Spleen (tissue), 11 donors: ENCODE data around the gene CCR1. TPM values are rescaled to one million over a fixed set of nuclear protein-coding genes. Genes with fewer than 3 reads are reported as not detected.

Source experiments
- DNase-seq: peaks from one replicate; pipeline ENCODE4 v3.0.0-alpha.2; 2020
- H3K27ac ChIP-seq, 8 donors: fragments of 200-600 bp; sonication (generic) in 7 of 8; 1 replicate in 4 of 8; 2 replicates in 4 of 8; pipeline versions ENCODE4 v1.5.0 to v1.8.0; 2016 to 2021; ENCODE audit warnings: inconsistent platforms in 4 of 8, mild to moderate bottlenecking in 4 of 8, moderate library complexity in 1 of 8
- H3K27me3 ChIP-seq, 7 donors: fragments of 200-600 bp; sonication (generic) in 6 of 7; replicated peaks in 1 of 7; 1 replicate in 4 of 7; 2 replicates in 3 of 7; pipeline versions ENCODE4 v1.5.0 to v1.8.0; 2016 to 2021; ENCODE audit warnings: inconsistent platforms in 3 of 7, mild to moderate bottlenecking in 1 of 7
- H3K36me3 ChIP-seq, 6 donors: fragments of 200-600 bp; sonication (generic) in 5 of 6; 1 replicate in 4 of 6; 2 replicates in 2 of 6; pipeline versions ENCODE4 v1.5.0 to v1.8.0; 2016 to 2021; ENCODE audit warnings: inconsistent platforms in 2 of 6
- H3K4me1 ChIP-seq, 6 donors: fragments of 200-600 bp; sonication (generic) in 5 of 6; 1 replicate in 3 of 6; 2 replicates in 3 of 6; pipeline versions ENCODE4 v1.5.0 to v1.8.0; 2016 to 2021; ENCODE audit warnings: inconsistent platforms in 3 of 6
- H3K4me3 ChIP-seq, 8 donors: fragments of 200-600 bp; sonication (generic) in 7 of 8; 1 replicate in 4 of 8; 2 replicates in 4 of 8; pipeline versions ENCODE4 v1.5.0 to v1.8.0; 2016 to 2021; ENCODE audit warnings: inconsistent platforms in 4 of 8, mild to moderate bottlenecking in 4 of 8, moderate library complexity in 2 of 8
- H3K9me3 ChIP-seq, 8 donors: fragments of 200-600 bp; sonication (generic) in 7 of 8; 1 replicate in 4 of 8; 2 replicates in 4 of 8; pipeline versions ENCODE4 v1.5.0 to v1.8.0; 2016 to 2021; ENCODE audit warnings: inconsistent platforms in 4 of 8
- CTCF ChIP-seq, 11 experiments: fragments of 200-600 bp in 7 of 11; fragments of 450-650 bp in 4 of 11; sonication (generic) in 4 of 11; IDR thresholded peaks in 8 of 11; conservative IDR thresholded peaks in 3 of 11; 1 replicate in 7 of 11; 2 replicates in 4 of 11; pipeline versions ENCODE4 v1.4.0 to v1.8.0; 2016 to 2021; ENCODE audit warnings: antibody characterized with exemption in 11 of 11, inconsistent platforms in 4 of 11, mild to moderate bottlenecking in 1 of 11
- POLR2A ChIP-seq, 3 donors: fragments of 450-650 bp; IDR thresholded peaks; one replicate each; pipeline ENCODE4 v1.5.1; 2017; ENCODE audit warnings: antibody characterized with exemption in 3 of 3, mild to moderate bottlenecking in 1 of 3
- POLR2AphosphoS5 ChIP-seq, 3 donors: sonication (generic); formaldehyde crosslinking; IDR thresholded peaks; one replicate each; pipeline ENCODE4 v1.5.1; 2017; ENCODE audit warnings: antibody characterized with exemption in 3 of 3
- WGBS, 5 donors: extraction: QIAGEN DNeasy Blood & Tissue Kit in 3 of 5; methylation state at CpG; one replicate each; pipeline versions ENCODE4 v1.1.5 to v1.1.7; 2013 to 2018; 5-methylcytosine and 5-hydroxymethylcytosine counted together
- intact Hi-C: fragments of 100-400 bp; cut with DNase I; formaldehyde crosslinking; loops from one replicate; pipeline ENCODE4 v1.15.0; 2023; ENCODE audit warnings: low total_unique reads
- polyA plus RNA-seq, 3 donors: library from polyadenylated mRNA; stranded (reverse); fragments of 200-250 nt; gene quantifications; one replicate each; pipeline ENCODE4 v1.2.1, GENCODE V29; 2013
- total RNA-seq, 7 donors: library from RNA; depleted of rRNA in 3 of 7; stranded (reverse); fragments of >200 nt in 3 of 7; fragmentation: NEBNext Ultra II Directional in 4 of 7; extraction: Animal tissue kit (Norgen Biotek cat#: 25700) in 4 of 7; gene quantifications; one replicate each; pipeline versions ENCODE4 v1.1.0 to v1.2.1, GENCODE V29; 2016 to 2021
- donor health status: healthy with polysubstance abuse.
- donor health status: DM: no; HTN: no; CAD: no; lungs with moderate emphysema.
- donor health status: DM: no; HTN: no; CAD: no.
- donor health status: Bipolar disorder and iron deficiency.
- donor health status: healthy.
- donor health status: DM: no; HTN: no; CAD: no.
- donor health status: DM: yes; HTN: yes; CAD: no.

Gene CCR1
- total and polyA plus RNA-seq, 10 donors, result 8.8 to 94.5 (median 55.9) TPM

GRCh38 chr3:46236294-46237054, 28.4 kb upstream of the CCR1 start:
- H3K4me3 ChIP-seq, result no peak overlapping the region
- WGBS, 5 donors, result 37 to 49% (median 46%) methylated on average over 5 of the region's 5 CpGs
- intact Hi-C loops, result no loop called here
- H3K4me1 ChIP-seq, result peaks cover 0 to 35% (median 8%) of the 10 kb centered on the region in 6 donors
- no peaks in the 10 kb centered on the region for H3K36me3 ChIP-seq
- DNase-seq, result no peak
- H3K9me3 ChIP-seq, result no peaks in the 10 kb centered on the region
- peak overlapping the region in 5 of 8 donors; percentile 2 to 43 (median 29) for H3K27ac ChIP-seq
- H3K27me3 ChIP-seq, result no peaks in the 10 kb centered on the region
- no peak for TF ChIP-seq CTCF (IDR thresholded peaks at IDR 0.05 in 8 of 11, conservative IDR thresholded peaks at IDR 0.05 in 3 of 11)
- TF ChIP-seq POLR2AphosphoS5 (IDR thresholded peaks at IDR 0.05), result peak in 2 of 3 donors; percentile 24 to 29

- H3K27me3 ChIP-seq, result no peaks in the 10 kb centered on the region
- 89 to 94% (median 92%) methylated on average over 2 of the region's 2 CpGs for WGBS, 5 donors
- DNase-seq, result no peak
- H3K4me3 ChIP-seq, result no peak overlapping the region
- peaks cover 0 to 33% (median 8%) of the 10 kb centered on the region in 6 donors for H3K4me1 ChIP-seq
- H3K9me3 ChIP-seq, result no peaks in the 10 kb centered on the region
- no peak overlapping the region for H3K27ac ChIP-seq
- no peaks in the 10 kb centered on the region for H3K36me3 ChIP-seq
- intact Hi-C loops, result no loop called here
- TF ChIP-seq CTCF (IDR thresholded peaks at IDR 0.05 in 8 of 11, conservative IDR thresholded peaks at IDR 0.05 in 3 of 11), result no peak
- TF ChIP-seq POLR2AphosphoS5 (IDR thresholded peaks at IDR 0.05), result no peak
- no peak for TF ChIP-seq POLR2A (IDR thresholded peaks at IDR 0.05)
Observed at GRCh38 chr3:46235425-46235824, 27.3 kb upstream of the CCR1 start.

GRCh38 chr3:46233194-46233593, 25.1 kb upstream of the CCR1 start:
- H3K36me3 ChIP-seq, result no peaks in the 10 kb centered on the region
- no peaks in the 10 kb centered on the region for H3K27me3 ChIP-seq
- no peaks in the 10 kb centered on the region for H3K9me3 ChIP-seq
- intact Hi-C loops, result no loop called here
- peaks cover 0 to 42% (median 11%) of the 10 kb centered on the region in 6 donors for H3K4me1 ChIP-seq
- DNase-seq, result no peak
- peak overlapping the region in 3 of 8 donors; percentile 12 to 56 (median 29) for H3K27ac ChIP-seq
- TF ChIP-seq POLR2A (IDR thresholded peaks at IDR 0.05) (no peak), POLR2AphosphoS5 (IDR thresholded peaks at IDR 0.05) (peak in 1 of 3 donors; percentile 60)
- 48 to 60% (median 58%) methylated on average over 6 of the region's 6 CpGs for WGBS, 5 donors
- peak overlapping the region in 1 of 8 donors; percentile 5 for H3K4me3 ChIP-seq

- intact Hi-C loops, result no loop called here
- no peak for DNase-seq
- peaks cover 0 to 7% (median 5%) of the 10 kb centered on the region in 8 donors for H3K9me3 ChIP-seq
- H3K36me3 ChIP-seq, result no peaks in the 10 kb centered on the region
- H3K4me3 ChIP-seq, result no peak overlapping the region
- no peaks in the 10 kb centered on the region for H3K27me3 ChIP-seq
- WGBS, 5 donors, result 87 to 96% (median 91%) methylated on average over 5 of the region's 5 CpGs
- TF ChIP-seq CTCF (IDR thresholded peaks at IDR 0.05 in 8 of 11, conservative IDR thresholded peaks at IDR 0.05 in 3 of 11), result no peak
- TF ChIP-seq POLR2A (IDR thresholded peaks at IDR 0.05), result no peak
- TF ChIP-seq POLR2AphosphoS5 (IDR thresholded peaks at IDR 0.05), result no peak
- peaks cover 0 to 41% (median 10%) of the 10 kb centered on the region in 6 donors for H3K4me1 ChIP-seq
- H3K27ac ChIP-seq, result no peak overlapping the region
Observed at GRCh38 chr3:46231323-46231722, 23.2 kb upstream of the CCR1 start.
